NCI-H526 treated with DMSO at 0.1 percent for 48 hours (cell line): ENCODE measurements around the gene CACNA1C.

ENCODE experiments used
- DNase-seq: peaks from one replicate; lab custom pipeline; 2025; lab: John Stamatoyannopoulos, UW

Gene CACNA1C

GRCh38 chr12:2415568-2415944 is 362.8 kb downstream of the CACNA1C start:
- no peak for DNase-seq

- DNase-seq = no peak
Measured at GRCh38 chr12:2416158-2416557, 363.4 kb downstream of the CACNA1C start.

GRCh38 chr12:2417481-2418160 is 364.8 kb downstream of the CACNA1C start:
- no peak for DNase-seq

- no peak for DNase-seq
Measured at GRCh38 chr12:2418579-2418978, 365.8 kb downstream of the CACNA1C start.

- no peak for DNase-seq
Measured at GRCh38 chr12:2422591-2422990, 369.8 kb downstream of the CACNA1C start.

GRCh38 chr12:2429032-2429431 is 376.2 kb downstream of the CACNA1C start:
- no peak for DNase-seq

GRCh38 chr12:2431810-2432209 is 379.0 kb downstream of the CACNA1C start:
- no peak for DNase-seq

GRCh38 chr12:2432856-2433255 is 380.1 kb downstream of the CACNA1C start:
- DNase-seq = no peak

- DNase-seq = no peak
Measured at GRCh38 chr12:2435511-2435910, 382.7 kb downstream of the CACNA1C start.

- peak; percentile 14 for DNase-seq
Measured at GRCh38 chr12:2439332-2440100, 386.7 kb downstream of the CACNA1C start.

GRCh38 chr12:2443776-2444175 is 391.0 kb downstream of the CACNA1C start:
- DNase-seq = no peak

DNA sequence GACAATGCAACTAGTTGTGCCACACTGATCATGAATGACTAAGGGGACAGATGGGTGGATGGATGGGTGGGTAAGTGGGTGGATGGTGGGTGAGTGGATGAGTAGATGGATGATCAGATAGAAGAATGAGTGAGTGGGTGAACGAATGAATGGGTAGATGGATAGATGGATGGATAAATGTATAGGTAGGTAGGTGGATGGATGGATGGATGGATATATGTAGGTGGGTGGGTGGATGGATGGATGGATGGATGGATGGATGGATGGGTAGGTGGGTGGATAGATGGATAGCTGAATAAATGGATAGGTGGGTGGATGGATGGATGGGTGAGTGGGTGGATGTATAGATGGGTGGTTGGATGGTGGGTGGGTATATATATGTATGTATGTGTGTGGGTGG is 393.2 kb downstream of the CACNA1C start:
- no peak for DNase-seq

DNA sequence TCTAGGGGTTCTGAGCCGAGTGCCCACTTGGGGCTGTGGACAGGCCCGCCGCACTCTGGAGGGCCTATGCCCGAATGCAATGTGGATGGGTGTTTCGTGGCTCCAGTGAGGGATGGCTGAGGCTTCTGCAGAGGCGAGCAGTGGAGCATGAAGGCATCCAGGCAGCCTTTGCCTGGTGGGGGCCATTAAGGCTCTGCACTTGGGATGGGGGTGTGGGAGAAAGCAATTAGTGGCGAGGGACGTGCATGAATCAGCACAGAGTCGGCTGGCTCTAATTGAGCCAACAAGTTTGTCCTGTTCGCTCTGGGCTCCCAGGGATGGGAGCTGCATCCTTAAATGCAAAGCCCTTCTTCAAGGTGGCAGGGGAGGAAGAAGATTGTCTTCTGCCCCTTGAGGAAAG is 395.1 kb downstream of the CACNA1C start:
- DNase-seq = no peak

- no peak for DNase-seq
Measured at GRCh38 chr12:2449586-2449985, 396.8 kb downstream of the CACNA1C start.

DNA sequence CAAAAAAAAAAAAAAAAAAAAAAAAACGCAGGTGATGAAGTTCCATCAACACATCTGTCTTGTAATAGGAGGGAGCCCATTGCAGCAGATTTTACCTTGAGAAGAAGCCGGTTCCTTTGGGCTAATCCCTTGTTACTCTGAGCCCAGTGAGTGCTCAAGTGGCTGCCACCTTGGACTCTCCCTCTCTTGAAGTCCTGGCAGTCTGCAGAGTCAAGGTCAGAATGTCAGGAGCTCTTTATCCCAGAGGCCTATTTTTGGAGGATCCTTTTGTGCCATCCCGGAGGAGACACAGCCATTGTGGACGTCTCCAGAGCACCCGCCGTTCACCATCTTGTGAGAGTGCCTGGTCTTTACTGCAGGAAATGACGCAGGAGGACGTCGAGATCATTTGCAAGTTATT is 397.8 kb downstream of the CACNA1C start:
- DNase-seq = no peak

- DNase-seq = no peak
Measured at GRCh38 chr12:2451025-2451424, 398.2 kb downstream of the CACNA1C start.

GRCh38 chr12:2451497-2451896 is 398.7 kb downstream of the CACNA1C start:
- no peak for DNase-seq

- no peak for DNase-seq
Measured at GRCh38 chr12:2453076-2453760, 400.4 kb downstream of the CACNA1C start.

- DNase-seq = no peak
Measured at GRCh38 chr12:2453761-2454090, 400.9 kb downstream of the CACNA1C start.

DNA sequence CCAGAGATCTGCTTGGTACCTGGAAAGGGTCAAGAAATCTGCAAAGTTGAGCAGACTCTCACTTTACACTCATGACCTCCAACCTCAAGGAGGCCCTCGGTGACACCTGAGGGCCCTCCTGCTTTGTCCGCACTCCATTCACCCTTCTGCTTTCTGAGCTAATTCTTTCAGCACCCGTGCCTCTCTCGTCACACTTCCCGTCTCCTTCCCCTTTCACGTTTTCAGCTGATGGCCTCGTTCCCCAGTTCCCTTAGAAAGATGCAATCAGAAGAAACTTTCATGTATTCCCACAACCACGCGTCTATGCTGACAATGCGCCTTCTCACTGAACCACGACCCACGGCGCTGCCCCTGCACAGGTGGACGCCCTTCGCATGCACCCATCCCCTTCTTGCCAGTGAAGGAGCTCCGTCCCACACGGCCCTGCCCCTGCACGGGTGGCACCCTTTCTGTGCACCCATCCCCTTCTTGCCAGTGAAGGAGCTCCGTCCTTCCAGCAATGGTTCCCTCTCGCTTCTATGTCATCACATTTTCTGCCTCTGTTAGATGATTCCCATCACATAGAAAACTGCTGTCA is 401.9 kb downstream of the CACNA1C start:
- no peak for DNase-seq

- DNase-seq = no peak
Measured at GRCh38 chr12:2455410-2455809, 402.6 kb downstream of the CACNA1C start.

GRCh38 chr12:2456122-2456812 is 403.5 kb downstream of the CACNA1C start:
- no peak for DNase-seq
